COLO668 (cell line): Measurements from ENCODE around the gene ZNF143.
A peak's percentile ranks its signal among the peaks of the same experiment; 100 is the strongest.

Experiments
- DNase-seq: peaks from one replicate; lab custom pipeline; 2025; ENCODE audit not compliant: unreplicated experiment; lab: John Stamatoyannopoulos, UW

ZNF143 gene

GRCh38 chr11:9573775-9574621, 113.2 kb downstream of the ZNF143 start:
- DNase-seq: peak; percentile 63

- DNase-seq: peak; percentile 45
Measured at GRCh38 chr11:9574622-9575259, 113.9 kb downstream of the ZNF143 start.

- peak; percentile 54 for DNase-seq
Measured at GRCh38 chr11:9575260-9576240, 114.7 kb downstream of the ZNF143 start.

GRCh38 chr11:9576701-9577381, 116.0 kb downstream of the ZNF143 start:
- no peak for DNase-seq

- DNase-seq: no peak
Measured at GRCh38 chr11:9577556-9577955, 116.7 kb downstream of the ZNF143 start.
